GM19468 (cell line): ENCODE data around the gene UPF2.
"Not testable (repeated sequence)": the region's sequence is repeated elsewhere in the genome, so short reads cannot be mapped to it uniquely, and the experiment has no call there.

ENCODE experiments used
- ATAC-seq: cut with Tn5 transposase; IDR thresholded peaks from one replicate; pipeline ENCODE4 v1.9.1; 2021; ENCODE audit warnings: mild to moderate bottlenecking, moderate library complexity, moderate number of reproducible peaks; ENCODE audit not compliant: unreplicated experiment; ENCODE audit errors: extremely low read depth

Gene UPF2

GRCh38 chr10:11972523-11972922 is 70.1 kb downstream of the UPF2 start:
- not testable (repeated sequence) for ATAC-seq

GRCh38 chr10:11962176-11962575 is 80.4 kb downstream of the UPF2 start:
- no peak for ATAC-seq

GRCh38 chr10:11961771-11962170 is 80.8 kb downstream of the UPF2 start:
- ATAC-seq, result no peak

GRCh38 chr10:11959966-11960365 is 82.6 kb downstream of the UPF2 start:
- ATAC-seq, result no peak

GRCh38 chr10:11958956-11959355 is 83.7 kb downstream of the UPF2 start:
- ATAC-seq, result no peak

GRCh38 chr10:11951695-11952094 is 90.9 kb downstream of the UPF2 start:
- ATAC-seq, result no peak

- ATAC-seq, result no peak
Measured at GRCh38 chr10:11950325-11951018, 92.1 kb downstream of the UPF2 start.

- ATAC-seq, result no peak
Measured at GRCh38 chr10:11949152-11949551, 93.5 kb downstream of the UPF2 start.

GRCh38 chr10:11946652-11947051 is 96.0 kb downstream of the UPF2 start:
- ATAC-seq, result no peak

- ATAC-seq, result no peak
Measured at GRCh38 chr10:11936389-11937152, 106.0 kb downstream of the UPF2 start.

- no peak for ATAC-seq
Measured at GRCh38 chr10:11934262-11934661, 108.3 kb downstream of the UPF2 start.

GRCh38 chr10:11933577-11934223 is 108.9 kb downstream of the UPF2 start:
- no peak for ATAC-seq

- no peak for ATAC-seq
Measured at GRCh38 chr10:11931038-11931437, 111.6 kb downstream of the UPF2 start.

- ATAC-seq, result no peak
Measured at GRCh38 chr10:11930312-11930978, 112.2 kb downstream of the UPF2 start.

GRCh38 chr10:11927746-11928145 is 114.9 kb downstream of the UPF2 start:
- ATAC-seq, result no peak

GRCh38 chr10:11921800-11922392 is 120.7 kb downstream of the UPF2 start:
- no peak for ATAC-seq

GRCh38 chr10:11919271-11919670 is 123.3 kb downstream of the UPF2 start:
- ATAC-seq, result no peak

GRCh38 chr10:11918384-11918783 is 124.2 kb downstream of the UPF2 start:
- no peak for ATAC-seq

GRCh38 chr10:11913079-11913641 is 129.4 kb downstream of the UPF2 start:
- no peak for ATAC-seq

GRCh38 chr10:11910102-11910501 is 132.5 kb downstream of the UPF2 start:
- ATAC-seq, result no peak
